A549 (cell line): Measurements from ENCODE around the gene FKBP3.

Source experiments
- CEBPB ChIP-seq, 2 experiments: fragments of >200 bp in 1 of 2; sonication (Bioruptor Twin) in 1 of 2; formaldehyde crosslinking in 1 of 2; IDR thresholded peaks; 2 replicates each; pipeline ENCODE4 v1.6.1; 2012 to 2016
- EP300 ChIP-seq, 2 experiments: fragments of >200 bp; sonication (Bioruptor Twin); formaldehyde crosslinking; IDR thresholded peaks; 2 replicates in 1 of 2; 3 replicates in 1 of 2; pipeline ENCODE4 v1.6.1; 2016 to 2017
- FOSB ChIP-seq: fragments of 250-450 bp; sonication (Bioruptor Pico); IDR thresholded peaks from 2 replicates; pipeline ENCODE4 v1.5.0; 2020; ENCODE audit warnings: mild to moderate bottlenecking, moderate library complexity
- GATA3 ChIP-seq: IDR thresholded peaks from 2 replicates; pipeline ENCODE4 v1.6.1; 2012; ENCODE audit warnings: borderline replicate concordance
- JUNB ChIP-seq: fragments of >200 bp; sonication (Bioruptor Twin); formaldehyde crosslinking; IDR thresholded peaks from 2 replicates; pipeline ENCODE4 v1.6.1; 2016
- MYC ChIP-seq: IDR thresholded peaks from 2 replicates; pipeline ENCODE4 v1.6.1; 2012; ENCODE audit warnings: mild to moderate bottlenecking, inconsistent platforms, low read length, improper control_type of control experiment, borderline replicate concordance
- NR3C1 ChIP-seq: fragments of >200 bp; sonication (Bioruptor Twin); formaldehyde crosslinking; IDR thresholded peaks from 3 replicates; pipeline ENCODE4 v1.6.1; 2017
- POLR2A ChIP-seq: IDR thresholded peaks from 2 replicates; pipeline ENCODE4 v1.6.1; 2012; ENCODE audit warnings: mild to moderate bottlenecking, low read length
- POLR2AphosphoS2 ChIP-seq: conservative IDR thresholded peaks from 2 replicates; pipeline ENCODE4 v1.6.1; 2012; ENCODE audit warnings: low read length, improper control_type of control experiment, inconsistent platforms
- RAD21 ChIP-seq, 2 experiments: fragments of >200 bp in 1 of 2; sonication (Bioruptor Twin) in 1 of 2; formaldehyde crosslinking in 1 of 2; IDR thresholded peaks in 1 of 2; conservative IDR thresholded peaks in 1 of 2; 2 replicates in 1 of 2; 3 replicates in 1 of 2; pipeline ENCODE4 v1.6.1; 2012 to 2018; ENCODE audit warnings: inconsistent platforms in 1 of 2
- SMC3 ChIP-seq: fragments of >200 bp; sonication (Bioruptor Twin); formaldehyde crosslinking; IDR thresholded peaks from 3 replicates; pipeline ENCODE4 v1.6.1; 2018; ENCODE audit warnings: inconsistent platforms
- SREBF2 ChIP-seq: fragments of 450-650 bp; IDR thresholded peaks from 2 replicates; pipeline ENCODE4 v1.6.1; 2014; ENCODE audit warnings: mild to moderate bottlenecking, moderate library complexity
- TF ChIP-seq, protein P1 (sequence below): fragments of >200 bp; sonication (Bioruptor Twin); formaldehyde crosslinking; IDR thresholded peaks from 3 replicates; pipeline ENCODE4 v1.5.1; 2016
- TF ChIP-seq, protein P2 (sequence below): IDR thresholded peaks from 2 replicates; pipeline ENCODE4 v1.6.1; 2012

DNA sequence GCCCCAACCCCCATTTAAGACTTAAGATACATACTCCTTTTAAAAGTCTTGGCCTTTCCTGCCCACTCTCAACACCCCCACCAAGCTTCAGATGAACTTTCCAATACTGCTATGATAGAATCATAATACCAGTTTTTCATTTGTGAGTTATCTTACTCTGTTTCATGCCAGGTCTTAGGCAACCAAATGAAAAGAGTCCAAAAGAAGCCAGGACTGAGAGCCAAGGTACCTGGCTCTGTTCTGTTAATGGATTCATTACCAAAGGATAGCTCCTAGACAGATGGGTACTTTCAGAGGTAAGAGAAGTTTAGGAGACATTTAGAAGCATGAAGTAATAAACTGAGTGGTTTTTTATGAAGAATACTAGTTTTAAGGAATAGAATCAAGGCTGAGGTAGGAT, 35.6 kb upstream of the FKBP3 start:
- TF ChIP-seq NR3C1 (no peak), SMC3 (no peak), POLR2A (no peak), SREBF2 (no peak), FOSB (CRISPR knock-in tag) (no peak), JUNB (no peak), EP300 (IDR thresholded peaks at IDR 0.05) (no peak), POLR2AphosphoS2 (no peak), RAD21 (conservative IDR thresholded peaks at IDR 0.05 in 1 of 2, IDR thresholded peaks at IDR 0.05 in 1 of 2) (no peak), MYC (no peak), CEBPB (IDR thresholded peaks at IDR 0.05) (no peak), GATA3 (no peak)
- TF ChIP-seq, protein P1, sequence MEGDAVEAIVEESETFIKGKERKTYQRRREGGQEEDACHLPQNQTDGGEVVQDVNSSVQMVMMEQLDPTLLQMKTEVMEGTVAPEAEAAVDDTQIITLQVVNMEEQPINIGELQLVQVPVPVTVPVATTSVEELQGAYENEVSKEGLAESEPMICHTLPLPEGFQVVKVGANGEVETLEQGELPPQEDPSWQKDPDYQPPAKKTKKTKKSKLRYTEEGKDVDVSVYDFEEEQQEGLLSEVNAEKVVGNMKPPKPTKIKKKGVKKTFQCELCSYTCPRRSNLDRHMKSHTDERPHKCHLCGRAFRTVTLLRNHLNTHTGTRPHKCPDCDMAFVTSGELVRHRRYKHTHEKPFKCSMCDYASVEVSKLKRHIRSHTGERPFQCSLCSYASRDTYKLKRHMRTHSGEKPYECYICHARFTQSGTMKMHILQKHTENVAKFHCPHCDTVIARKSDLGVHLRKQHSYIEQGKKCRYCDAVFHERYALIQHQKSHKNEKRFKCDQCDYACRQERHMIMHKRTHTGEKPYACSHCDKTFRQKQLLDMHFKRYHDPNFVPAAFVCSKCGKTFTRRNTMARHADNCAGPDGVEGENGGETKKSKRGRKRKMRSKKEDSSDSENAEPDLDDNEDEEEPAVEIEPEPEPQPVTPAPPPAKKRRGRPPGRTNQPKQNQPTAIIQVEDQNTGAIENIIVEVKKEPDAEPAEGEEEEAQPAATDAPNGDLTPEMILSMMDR = no peak
- TF ChIP-seq, protein P2, sequence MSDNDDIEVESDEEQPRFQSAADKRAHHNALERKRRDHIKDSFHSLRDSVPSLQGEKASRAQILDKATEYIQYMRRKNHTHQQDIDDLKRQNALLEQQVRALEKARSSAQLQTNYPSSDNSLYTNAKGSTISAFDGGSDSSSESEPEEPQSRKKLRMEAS = no peak
